ENCODE measurements around the gene INSR. TPM values are rescaled to one million over a fixed set of nuclear protein-coding genes. Genes with fewer than 3 reads are reported as not detected.

The INSR gene
- total and polyA plus RNA-seq, 2 experiments from 2014 or later = 19.2 to 52.1 TPM

DNA sequence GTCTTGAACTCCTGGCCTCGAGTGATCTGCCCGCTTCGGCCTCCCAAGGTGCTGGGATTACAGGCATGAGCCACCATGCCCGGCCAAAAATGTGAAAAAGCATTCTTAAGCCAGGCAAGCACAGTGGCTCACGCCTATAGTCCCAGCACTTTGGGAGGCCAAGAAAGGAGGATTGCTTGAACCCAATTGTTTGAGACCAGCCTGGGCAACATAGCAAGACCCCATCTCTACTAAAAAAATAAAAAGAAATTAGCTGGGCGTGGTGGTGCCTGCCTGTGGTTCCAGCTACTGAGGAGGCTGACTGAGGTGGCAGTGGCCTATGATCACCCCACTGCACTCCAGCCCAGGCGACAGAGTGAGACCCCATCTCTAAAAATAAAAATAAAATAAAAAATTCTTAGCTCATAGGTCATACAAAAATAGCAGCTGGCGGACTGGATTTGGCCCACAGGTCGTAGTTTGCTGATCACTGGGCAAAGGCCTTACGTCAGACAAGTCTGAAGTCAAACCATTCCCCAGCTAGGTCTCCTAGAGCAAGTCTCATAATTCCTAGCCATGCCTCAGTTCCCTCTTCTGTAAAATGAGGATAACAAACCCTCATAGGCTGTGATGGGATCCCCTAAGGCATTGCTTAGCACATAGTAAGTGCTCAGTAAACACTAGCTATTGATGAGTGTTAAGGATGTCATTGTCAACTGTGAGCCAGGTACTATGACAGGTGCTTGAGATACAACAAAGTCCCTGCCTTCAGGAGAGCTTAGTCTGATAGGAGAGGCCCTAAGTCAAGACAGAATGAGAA, 36.0 kb downstream of the INSR start (continued):
- TF ChIP-seq, protein P1, sequence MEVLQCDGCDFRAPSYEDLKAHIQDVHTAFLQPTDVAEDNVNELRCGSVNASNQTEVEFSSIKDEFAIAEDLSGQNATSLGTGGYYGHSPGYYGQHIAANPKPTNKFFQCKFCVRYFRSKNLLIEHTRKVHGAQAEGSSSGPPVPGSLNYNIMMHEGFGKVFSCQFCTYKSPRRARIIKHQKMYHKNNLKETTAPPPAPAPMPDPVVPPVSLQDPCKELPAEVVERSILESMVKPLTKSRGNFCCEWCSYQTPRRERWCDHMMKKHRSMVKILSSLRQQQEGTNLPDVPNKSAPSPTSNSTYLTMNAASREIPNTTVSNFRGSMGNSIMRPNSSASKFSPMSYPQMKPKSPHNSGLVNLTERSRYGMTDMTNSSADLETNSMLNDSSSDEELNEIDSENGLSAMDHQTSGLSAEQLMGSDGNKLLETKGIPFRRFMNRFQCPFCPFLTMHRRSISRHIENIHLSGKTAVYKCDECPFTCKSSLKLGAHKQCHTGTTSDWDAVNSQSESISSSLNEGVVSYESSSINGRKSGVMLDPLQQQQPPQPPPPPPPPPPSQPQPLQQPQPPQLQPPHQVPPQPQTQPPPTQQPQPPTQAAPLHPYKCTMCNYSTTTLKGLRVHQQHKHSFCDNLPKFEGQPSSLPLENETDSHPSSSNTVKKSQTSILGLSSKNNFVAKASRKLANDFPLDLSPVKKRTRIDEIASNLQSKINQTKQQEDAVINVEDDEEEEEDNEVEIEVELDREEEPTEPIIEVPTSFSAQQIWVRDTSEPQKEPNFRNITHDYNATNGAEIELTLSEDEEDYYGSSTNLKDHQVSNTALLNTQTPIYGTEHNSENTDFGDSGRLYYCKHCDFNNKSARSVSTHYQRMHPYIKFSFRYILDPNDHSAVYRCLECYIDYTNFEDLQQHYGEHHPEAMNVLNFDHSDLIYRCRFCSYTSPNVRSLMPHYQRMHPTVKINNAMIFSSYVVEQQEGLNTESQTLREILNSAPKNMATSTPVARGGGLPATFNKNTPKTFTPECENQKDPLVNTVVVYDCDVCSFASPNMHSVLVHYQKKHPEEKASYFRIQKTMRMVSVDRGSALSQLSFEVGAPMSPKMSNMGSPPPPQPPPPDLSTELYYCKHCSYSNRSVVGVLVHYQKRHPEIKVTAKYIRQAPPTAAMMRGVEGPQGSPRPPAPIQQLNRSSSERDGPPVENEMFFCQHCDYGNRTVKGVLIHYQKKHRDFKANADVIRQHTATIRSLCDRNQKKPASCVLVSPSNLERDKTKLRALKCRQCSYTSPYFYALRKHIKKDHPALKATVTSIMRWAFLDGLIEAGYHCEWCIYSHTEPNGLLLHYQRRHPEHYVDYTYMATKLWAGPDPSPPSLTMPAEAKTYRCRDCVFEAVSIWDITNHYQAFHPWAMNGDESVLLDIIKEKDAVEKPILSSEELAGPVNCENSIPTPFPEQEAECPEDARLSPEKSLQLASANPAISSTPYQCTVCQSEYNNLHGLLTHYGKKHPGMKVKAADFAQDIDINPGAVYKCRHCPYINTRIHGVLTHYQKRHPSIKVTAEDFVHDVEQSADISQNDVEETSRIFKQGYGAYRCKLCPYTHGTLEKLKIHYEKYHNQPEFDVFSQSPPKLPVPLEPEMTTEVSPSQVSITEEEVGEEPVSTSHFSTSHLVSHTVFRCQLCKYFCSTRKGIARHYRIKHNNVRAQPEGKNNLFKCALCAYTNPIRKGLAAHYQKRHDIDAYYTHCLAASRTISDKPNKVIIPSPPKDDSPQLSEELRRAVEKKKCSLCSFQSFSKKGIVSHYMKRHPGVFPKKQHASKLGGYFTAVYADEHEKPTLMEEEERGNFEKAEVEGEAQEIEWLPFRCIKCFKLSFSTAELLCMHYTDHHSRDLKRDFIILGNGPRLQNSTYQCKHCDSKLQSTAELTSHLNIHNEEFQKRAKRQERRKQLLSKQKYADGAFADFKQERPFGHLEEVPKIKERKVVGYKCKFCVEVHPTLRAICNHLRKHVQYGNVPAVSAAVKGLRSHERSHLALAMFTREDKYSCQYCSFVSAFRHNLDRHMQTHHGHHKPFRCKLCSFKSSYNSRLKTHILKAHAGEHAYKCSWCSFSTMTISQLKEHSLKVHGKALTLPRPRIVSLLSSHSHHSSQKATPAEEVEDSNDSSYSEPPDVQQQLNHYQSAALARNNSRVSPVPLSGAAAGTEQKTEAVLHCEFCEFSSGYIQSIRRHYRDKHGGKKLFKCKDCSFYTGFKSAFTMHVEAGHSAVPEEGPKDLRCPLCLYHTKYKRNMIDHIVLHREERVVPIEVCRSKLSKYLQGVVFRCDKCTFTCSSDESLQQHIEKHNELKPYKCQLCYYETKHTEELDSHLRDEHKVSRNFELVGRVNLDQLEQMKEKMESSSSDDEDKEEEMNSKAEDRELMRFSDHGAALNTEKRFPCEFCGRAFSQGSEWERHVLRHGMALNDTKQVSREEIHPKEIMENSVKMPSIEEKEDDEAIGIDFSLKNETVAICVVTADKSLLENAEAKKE (CRISPR knock-in tag; IDR thresholded peaks at IDR 0.05) = no peak
- no peak for TF ChIP-seq NANOG (IDR thresholded peaks at IDR 0.05; ENCODE audit: borderline replicate concordance)
- TF ChIP-seq ZNF331 (CRISPR knock-in tag; IDR thresholded peaks at IDR 0.05; ENCODE audit: low read depth) = no peak
- TF ChIP-seq POLR2AphosphoS5 (IDR thresholded peaks at IDR 0.05; ENCODE audit: low read depth) = no peak
- no peak for TF ChIP-seq ZNF114 (CRISPR knock-in tag; IDR thresholded peaks at IDR 0.05)
- TF ChIP-seq EZH2phosphoT487 (IDR thresholded peaks at IDR 0.05; ENCODE audit: unreplicated experiment) = no peak
- no peak for TF ChIP-seq EZH2 (IDR thresholded peaks at IDR 0.05; ENCODE audit: low read depth, unreplicated experiment)
- no peak for TF ChIP-seq JUNB (IDR thresholded peaks at IDR 0.05; ENCODE audit: unreplicated experiment)
